ENCODE results near the gene ARPC1A.
A peak's percentile ranks its signal among the peaks of the same experiment; 100 is the strongest.
"Not testable (repeated sequence)": the region's sequence is repeated elsewhere in the genome, so short reads cannot be mapped to it uniquely, and the experiment has no call there.

Gene ARPC1A

GRCh38 chr7:99322659-99323058 is 3.0 kb upstream of the ARPC1A start:
- DNase-seq, result not testable (repeated sequence)

DNA sequence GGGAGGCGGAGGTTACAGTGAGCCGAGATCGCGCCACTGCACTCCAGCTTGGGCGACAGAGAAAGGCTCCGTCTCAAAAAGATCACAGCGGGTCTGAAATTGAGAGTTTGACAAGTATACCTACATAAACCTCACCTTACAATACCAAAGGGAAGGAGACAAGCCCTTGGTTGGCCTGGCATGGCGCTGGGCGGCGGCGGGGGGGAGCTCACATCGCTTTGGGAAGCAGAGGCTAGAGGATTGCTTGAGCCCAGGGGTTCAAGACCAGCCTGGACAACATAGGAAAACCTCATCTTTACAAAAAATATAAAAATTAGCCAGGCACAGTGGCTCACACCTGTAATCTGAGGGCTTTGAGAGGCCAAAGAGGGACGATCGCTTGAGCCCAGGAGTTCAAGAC is 1.1 kb upstream of the ARPC1A start:
- DNase-seq, result no peak

DNA sequence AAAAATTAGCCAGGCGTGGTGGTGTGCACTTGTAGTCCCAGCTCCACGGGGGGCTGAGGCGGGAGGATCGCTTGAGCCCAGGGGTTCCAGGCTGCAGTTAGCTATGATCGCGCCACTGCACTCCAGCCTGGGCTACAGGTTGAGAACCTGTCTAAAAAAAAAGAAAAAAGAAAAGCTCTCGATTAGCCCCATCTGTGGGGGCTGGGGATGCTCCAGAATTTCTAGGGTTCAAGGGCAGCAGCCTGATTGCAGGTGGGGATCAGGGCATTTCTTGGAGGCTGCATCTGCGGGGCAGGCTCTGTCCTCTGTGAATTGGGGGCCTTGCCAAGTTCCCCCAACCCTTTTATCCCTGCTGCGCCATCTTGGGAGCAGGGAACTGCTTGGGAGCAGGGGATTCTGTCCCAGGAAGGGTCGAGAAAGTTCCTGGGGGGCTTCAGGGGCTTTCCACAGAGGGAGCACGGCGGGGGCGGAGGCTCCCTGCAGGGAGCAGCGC is 651 bp upstream of the ARPC1A start:
- DNase-seq, result no peak

DNA sequence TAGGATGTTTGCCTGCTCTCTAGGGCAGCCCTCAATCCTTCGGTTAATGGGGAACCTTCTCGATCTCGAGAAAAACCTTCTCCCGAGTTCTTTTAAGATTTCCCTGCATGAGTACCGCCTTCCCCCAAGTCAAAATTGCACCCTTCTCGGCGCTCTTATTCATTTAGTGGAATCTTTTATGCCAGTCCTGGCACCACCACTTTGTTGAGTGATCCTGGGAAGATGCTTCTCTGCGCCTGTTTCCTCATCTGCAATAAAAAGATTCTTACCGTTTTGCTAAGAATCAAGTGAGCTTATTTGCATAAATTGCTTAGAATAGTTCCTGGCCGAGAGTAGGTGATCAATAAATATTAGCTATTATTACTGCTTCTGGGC is 697 bp downstream of the ARPC1A start:
- DNase-seq, result no peak

- peak; percentile 7 for DNase-seq
These were observed 4.7 kb downstream of the ARPC1A start for GRCh38 chr7:99330314-99330961.

DNA sequence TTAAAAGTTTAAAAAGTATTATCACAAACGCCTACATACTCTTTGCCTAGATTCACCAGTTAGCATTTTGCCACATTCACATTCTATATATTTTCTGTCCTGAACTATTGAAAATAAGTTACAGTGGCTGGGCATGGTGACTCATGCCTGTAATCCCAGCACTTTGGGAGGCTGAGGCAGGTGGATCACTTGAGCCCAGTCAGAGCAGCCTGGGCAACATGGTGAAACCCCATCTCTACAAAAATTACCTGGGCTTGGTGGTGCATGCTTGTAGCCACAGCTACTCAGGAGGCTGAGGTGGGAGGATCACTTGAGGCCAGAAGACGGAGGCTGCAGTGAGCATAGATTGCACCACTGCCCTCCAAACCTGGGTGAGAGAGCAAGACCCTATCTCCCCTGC is 5.3 kb downstream of the ARPC1A start:
- no peak for DNase-seq

GRCh38 chr7:99339595-99339994 is 13.9 kb downstream of the ARPC1A start:
- DNase-seq, result no peak

DNA sequence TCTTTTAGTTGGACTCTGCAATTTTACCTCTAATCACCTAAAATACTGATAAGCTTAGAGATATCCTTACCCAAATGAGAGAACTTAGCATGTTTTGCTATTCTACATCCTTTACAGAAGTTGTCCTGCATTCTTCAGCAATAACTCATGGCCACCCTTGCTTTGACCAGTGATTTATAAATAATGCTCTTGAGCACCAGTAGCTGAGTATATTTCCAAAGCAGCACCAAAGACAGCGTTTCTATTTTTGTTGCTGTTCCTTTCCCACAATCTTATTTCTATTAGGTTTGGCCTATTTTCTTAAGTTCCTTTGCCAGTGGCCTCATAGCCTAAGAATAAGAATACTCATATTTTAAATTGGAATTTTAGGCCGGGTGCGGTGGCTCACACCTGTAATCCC is 15.0 kb downstream of the ARPC1A start:
- no peak for DNase-seq

DNA sequence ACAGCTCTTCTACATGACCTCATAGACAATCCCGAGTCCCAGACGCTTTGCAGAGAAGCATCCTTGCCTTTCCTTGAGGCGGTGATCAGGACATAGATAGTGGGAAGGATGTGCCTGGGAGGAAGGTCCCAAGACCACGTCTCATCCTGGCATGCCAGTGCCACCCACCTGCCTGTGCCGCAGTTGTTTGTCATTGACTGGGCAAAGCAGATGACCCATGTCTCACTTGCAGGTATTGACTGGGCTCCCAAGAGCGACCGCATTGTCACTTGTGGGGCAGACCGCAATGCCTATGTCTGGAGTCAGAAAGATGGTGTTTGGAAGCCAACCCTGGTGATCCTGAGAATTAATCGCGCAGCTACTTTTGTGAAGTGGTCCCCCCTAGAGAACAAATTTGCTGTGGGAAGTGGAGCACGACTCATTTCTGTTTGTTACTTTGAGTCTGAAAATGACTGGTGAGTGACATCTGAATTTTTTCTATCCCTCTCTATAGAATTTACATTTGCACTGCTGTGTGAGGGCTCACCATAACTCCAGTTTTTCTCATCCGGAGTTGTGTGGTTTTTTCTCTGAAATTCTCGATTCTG is 18.5 kb downstream of the ARPC1A start:
- DNase-seq, result no peak

GRCh38 chr7:99350641-99351040 is 24.9 kb downstream of the ARPC1A start:
- not testable (repeated sequence) for DNase-seq

- no peak for DNase-seq
These were observed 26.5 kb downstream of the ARPC1A start for GRCh38 chr7:99352247-99352646.

DNA sequence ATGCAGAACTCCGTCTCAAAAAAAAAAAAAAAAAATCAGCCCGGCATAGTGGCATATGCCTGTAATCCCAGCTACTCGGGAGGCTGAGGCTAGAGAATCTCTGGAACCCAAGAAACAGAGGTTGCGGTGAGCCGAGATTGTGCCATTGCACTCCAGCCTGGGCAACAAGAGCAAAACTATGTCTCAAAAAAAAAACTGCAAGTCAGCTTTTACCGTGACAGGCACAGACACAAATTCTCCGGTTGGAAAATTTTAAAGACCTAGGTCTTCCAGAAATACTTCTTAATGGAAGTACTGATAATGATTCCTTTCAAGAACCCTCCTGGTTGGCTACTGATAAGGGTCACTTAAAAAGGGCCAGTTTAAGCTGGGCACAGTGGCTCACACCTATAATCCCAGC is 29.4 kb downstream of the ARPC1A start:
- no peak for DNase-seq

DNA sequence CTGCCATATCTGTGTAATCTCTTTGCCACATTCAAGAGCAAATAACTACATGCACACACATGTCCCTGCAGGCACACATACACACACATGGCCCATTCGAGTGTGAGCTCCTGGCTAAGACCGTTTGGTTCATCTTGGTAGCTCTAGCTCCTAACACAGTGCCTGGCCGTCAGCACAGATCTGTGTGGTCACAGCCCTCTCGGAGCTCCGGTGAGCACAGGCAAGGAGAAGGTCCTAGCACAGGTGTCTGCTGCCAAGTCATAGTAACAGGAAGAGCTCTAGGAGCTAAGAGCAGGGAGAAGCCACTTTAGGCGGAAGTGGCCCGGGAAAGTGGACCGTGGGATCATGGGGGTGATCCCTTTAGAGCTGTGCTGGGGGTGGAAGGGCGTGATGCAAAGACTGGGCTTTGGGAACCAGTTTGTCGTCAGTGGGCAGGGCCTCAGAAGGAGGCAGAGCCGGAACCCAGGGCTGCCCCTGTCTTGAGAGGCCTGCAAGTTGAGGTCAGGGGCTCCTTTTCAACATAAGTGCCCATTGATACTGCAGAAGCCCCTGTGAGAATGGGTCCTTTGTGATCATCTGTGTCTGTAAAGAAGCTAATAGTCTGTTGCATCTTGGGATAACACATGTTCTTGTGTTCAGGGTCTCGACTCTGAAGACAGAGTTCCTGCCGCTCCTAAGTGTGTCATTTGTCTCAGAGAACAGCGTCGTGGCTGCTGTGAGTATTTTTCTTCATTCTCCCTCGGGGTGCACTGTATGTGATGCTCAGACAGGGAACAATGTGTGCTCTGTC is 32.2 kb downstream of the ARPC1A start:
- no peak for DNase-seq

DNA sequence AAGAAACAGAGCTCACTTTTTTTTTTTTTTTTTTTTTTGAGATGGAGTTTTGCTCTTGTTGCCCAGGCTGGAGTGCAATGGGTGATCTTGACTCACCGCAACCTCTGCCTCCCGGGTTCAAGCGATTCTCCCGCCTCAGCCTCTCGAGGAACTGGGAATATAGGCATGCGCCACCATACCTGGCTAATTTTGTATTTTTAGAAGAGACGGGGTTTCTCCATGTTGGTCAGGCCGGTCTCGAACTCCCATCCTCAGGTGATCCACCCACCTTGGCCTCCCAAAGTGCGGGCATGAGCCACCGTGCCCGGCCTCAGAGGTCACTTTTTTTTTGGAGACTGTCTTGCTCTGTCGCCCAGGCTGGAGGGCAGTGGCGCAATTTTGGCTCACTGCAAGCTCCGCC is 32.8 kb downstream of the ARPC1A start:
- not testable (repeated sequence) for DNase-seq

DNA sequence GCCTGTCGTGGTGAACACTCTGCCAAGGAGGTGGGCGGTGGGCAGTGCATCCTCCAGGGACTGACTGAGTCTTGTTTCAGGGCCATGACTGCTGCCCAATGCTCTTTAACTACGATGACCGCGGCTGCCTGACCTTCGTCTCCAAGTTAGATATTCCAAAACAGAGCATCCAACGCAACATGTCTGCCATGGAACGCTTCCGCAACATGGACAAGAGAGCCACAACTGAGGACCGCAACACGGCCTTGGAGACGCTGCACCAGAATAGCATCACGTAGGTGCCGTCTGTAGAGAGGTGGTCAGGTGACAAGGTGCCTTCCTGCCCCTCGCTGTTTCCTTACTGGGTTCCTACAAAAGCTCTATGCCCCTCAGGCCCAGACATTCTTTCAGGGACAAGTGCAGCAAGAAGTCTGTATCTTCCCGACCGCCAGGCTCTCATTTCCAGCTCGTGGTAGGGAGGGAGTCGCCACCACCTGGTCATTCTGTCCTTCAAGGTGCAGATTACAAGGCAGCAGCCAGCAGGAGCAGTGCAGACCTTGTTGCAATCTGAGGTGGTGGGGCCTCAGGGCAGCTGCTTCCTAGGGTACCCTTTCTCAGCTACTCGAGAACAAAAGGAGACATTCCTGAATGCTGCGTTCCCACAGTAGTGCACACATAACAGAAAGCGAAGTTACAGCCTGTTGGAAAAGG is 33.9 kb downstream of the ARPC1A start:
- DNase-seq, result no peak

GRCh38 chr7:99362801-99363200 is 37.1 kb downstream of the ARPC1A start:
- no peak for DNase-seq

DNA sequence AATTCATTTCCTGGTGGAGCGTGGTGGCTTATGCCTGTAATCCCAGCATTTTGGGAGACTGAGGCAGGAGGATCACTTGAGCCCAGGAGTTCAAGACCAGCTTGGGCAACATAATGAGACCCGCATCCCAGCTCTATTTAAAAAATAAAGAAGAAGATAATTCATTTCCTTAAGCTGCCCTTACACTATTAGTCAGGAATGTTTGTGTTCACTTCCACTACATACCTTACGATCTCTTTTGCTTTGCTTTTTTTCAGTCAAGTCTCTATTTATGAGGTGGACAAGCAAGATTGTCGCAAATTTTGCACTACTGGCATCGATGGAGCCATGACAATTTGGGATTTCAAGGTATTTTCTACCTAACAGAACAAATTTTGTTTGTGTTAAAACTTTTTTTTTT is 37.6 kb downstream of the ARPC1A start:
- DNase-seq, result no peak

GRCh38 chr7:99365318-99366141 is 39.8 kb downstream of the ARPC1A start:
- peak; percentile 24 for DNase-seq

- no peak for DNase-seq
These were observed 40.9 kb downstream of the ARPC1A start for GRCh38 chr7:99366646-99367045.

DNA sequence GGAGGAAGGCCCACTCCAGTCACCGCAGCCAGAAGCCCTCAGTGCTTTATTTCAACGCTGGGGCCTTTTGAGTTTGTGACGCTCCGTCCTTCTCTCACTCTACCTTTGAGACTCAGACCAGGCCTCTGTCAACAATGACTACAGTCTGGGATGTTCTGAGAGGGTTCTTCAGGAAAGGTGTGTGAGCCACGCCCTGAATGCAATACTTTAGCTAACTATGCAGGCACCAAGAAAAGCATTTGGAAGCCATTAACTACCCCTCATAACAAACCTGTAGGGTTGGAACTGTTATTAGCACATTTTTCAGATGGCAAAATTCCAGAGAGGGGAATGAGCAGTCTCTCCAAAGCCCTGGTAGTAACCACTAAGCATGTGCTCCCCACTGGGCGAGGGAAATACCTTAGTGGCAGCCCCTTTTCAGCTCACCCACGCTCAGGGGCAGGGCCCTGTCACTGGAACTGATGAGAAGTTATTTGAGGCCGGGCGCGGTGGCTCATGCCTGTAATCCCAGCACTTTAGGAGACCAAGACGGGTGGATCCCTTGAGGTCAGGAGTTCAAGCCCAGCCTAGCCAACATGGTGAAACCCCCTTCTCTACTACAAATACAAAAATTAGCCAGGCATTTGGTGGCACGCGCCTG is 43.2 kb downstream of the ARPC1A start:
- no peak for DNase-seq

DNA sequence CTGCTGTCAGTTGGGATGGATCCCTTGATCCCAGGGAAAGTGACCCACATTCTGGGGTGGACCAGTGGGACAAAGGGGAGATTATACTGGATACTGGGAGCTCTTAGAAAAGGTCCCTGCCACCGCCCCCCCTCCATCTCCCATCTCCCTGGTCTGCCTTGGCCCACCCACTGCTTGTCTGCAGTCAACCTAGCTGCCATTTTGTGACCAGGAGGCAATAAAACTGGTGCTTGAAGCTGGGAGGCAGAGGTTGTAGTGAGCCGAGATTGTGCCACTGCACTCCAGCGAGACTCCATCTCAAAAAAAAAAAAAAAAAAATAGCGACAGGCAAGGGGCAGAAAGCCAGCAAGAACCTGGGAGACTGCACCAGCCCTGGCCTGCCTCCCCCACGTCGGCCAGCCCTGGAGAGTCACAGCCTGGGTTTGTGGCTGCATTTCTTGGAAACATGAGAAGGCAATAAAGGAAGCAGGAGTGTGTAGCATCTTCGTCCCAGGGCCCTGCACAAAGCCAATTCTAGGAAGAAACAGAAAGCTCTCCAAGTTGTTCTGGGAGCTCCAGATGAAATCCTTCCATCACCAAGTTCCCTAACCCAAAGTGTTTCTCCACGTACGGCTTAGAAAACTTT is 44.2 kb downstream of the ARPC1A start:
- no peak for DNase-seq

All from GDM1 (cell line).